GM12878 (cell line): Measurements from ENCODE around the gene BTBD7. TPM values are rescaled to one million over a fixed set of nuclear protein-coding genes. Genes with fewer than 3 reads are reported as not detected.

Experiments used
- BHLHE40 ChIP-seq, 2 experiments: fragments of 450-650 bp in 1 of 2; IDR thresholded peaks; 2 replicates each; pipeline ENCODE4 v1.6.1; 2011 to 2017; ENCODE audit warnings: low read depth in 2 of 2, borderline replicate concordance in 1 of 2, improper control_type of control experiment in 1 of 2, low read length in 1 of 2, mild to moderate bottlenecking in 1 of 2
- MYC ChIP-seq: IDR thresholded peaks from 2 replicates; pipeline ENCODE4 v1.6.1; 2011; ENCODE audit warnings: mild to moderate bottlenecking, low read length, moderate library complexity, inconsistent platforms; ENCODE audit not compliant: insufficient read depth, insufficient replicate concordance, insufficient read length, severe bottlenecking
- RB1 ChIP-seq: fragments of 450-650 bp; formaldehyde crosslinking; IDR thresholded peaks from 2 replicates; pipeline ENCODE4 v1.6.1; 2017; ENCODE audit warnings: mild to moderate bottlenecking, borderline replicate concordance
- ZBTB33 ChIP-seq: fragments of 450-650 bp; IDR thresholded peaks from 2 replicates; pipeline ENCODE4 v1.6.1; 2017; ENCODE audit warnings: mild to moderate bottlenecking
- ZNF687 ChIP-seq: fragments of 450-650 bp; IDR thresholded peaks from 2 replicates; pipeline ENCODE4 v1.6.1; 2017; ENCODE audit warnings: mild to moderate bottlenecking, moderate library complexity
- ZZZ3 ChIP-seq: IDR thresholded peaks from 2 replicates; pipeline ENCODE4 v1.6.1; 2011; ENCODE audit warnings: low read depth; ENCODE audit not compliant: control insufficient read depth, insufficient read length
- polyA plus RNA-seq, 11 experiments: library from polyadenylated mRNA; depleted of rRNA in 4 of 11; unstranded in 6 of 11; stranded (reverse) in 5 of 11; fragments of >200 nt; fragmentation: Nextera tagmentation in 4 of 11; fragmentation: Illumina TruSeq in 1 of 11; extraction: Ambion mirVana in 4 of 11; extraction: Trizol in 1 of 11; gene quantifications; 1 replicate in 1 of 11; 2 replicates in 10 of 11; pipeline versions ENCODE4 v1.2.1 to v1.2.3, GENCODE V29; 2011 to 2016; ENCODE audit warnings: inconsistent platforms in 2 of 11, missing spikeins in 2 of 11, low read depth in 1 of 11
- total RNA-seq, 4 experiments: library from RNA; depleted of rRNA in 3 of 4; stranded (reverse); fragments of >200 nt in 3 of 4; fragmentation: Illumina TruSeq in 1 of 4; extraction: Trizol in 1 of 4; gene quantifications; 2 replicates each; pipeline versions ENCODE4 v1.2.1 to v1.2.3, GENCODE V29; 2013 to 2021

The BTBD7 gene
- total and polyA plus RNA-seq, 10 of the 15 experiments (the other 5 are each of a cell fraction or from before 2014, with no cell fraction given) = 3.6 to 17.0 (median 9.6) TPM

GRCh38 chr14:93276031-93276716 is 56.7 kb downstream of the BTBD7 start (continued):
- TF ChIP-seq ZBTB33 = no peak
- no peak for TF ChIP-seq BHLHE40 (IDR thresholded peaks at IDR 0.05; ENCODE audit: borderline replicate concordance in 1 of 2, low read depth in 2 of 2, low read length in 1 of 2)
- TF ChIP-seq ZNF687 = no peak
- TF ChIP-seq ZZZ3 = no peak
- no peak for TF ChIP-seq RB1
- TF ChIP-seq MYC = no peak
